SK-N-SH treated with all-trans-retinoic acid at 6 μM for 48 hours (cell line): ENCODE results near the gene DYNLRB1.

ENCODE experiments used
- ATAC-seq: fragments of 200-7000 bp; cut with Tn5 transposase; 3 replicates; pipeline ENCODE4 v1.9.1; 2020; ENCODE audit warnings: mild to moderate bottlenecking, moderate library complexity
- ARNTL ChIP-seq: fragments of 450-650 bp; formaldehyde crosslinking; IDR thresholded peaks from 2 replicates; pipeline ENCODE4 v1.5.0; 2020; ENCODE audit warnings: low read depth, mild to moderate bottlenecking, moderate library complexity, borderline replicate concordance
- BACH2 ChIP-seq: fragments of 250-450 bp; sonication (Bioruptor Pico); IDR thresholded peaks from 2 replicates; pipeline ENCODE4 v1.9.0; 2021; ENCODE audit warnings: mild to moderate bottlenecking, borderline replicate concordance
- CREB5 ChIP-seq: fragments of 250-450 bp; sonication (Bioruptor Pico); IDR thresholded peaks from 2 replicates; pipeline ENCODE4 v1.5.1; 2020; ENCODE audit warnings: low read depth, mild to moderate bottlenecking, moderate library complexity
- CSDC2 ChIP-seq: fragments of 250-450 bp; sonication (Bioruptor Pico); IDR thresholded peaks from 2 replicates; pipeline ENCODE4 v1.5.0; 2020; ENCODE audit warnings: mild to moderate bottlenecking, moderate library complexity
- CSRNP3 ChIP-seq: fragments of 250-450 bp; sonication (Bioruptor Pico); IDR thresholded peaks from 2 replicates; pipeline ENCODE4 v1.5.1; 2021; ENCODE audit warnings: mild to moderate bottlenecking, moderate library complexity
- ESRRG ChIP-seq: fragments of 250-450 bp; sonication (Bioruptor Pico); IDR thresholded peaks from 2 replicates; pipeline ENCODE4 v1.6.1; 2021; ENCODE audit warnings: mild to moderate bottlenecking
- GLIS3 ChIP-seq: fragments of 250-450 bp; sonication (Bioruptor Pico); IDR thresholded peaks from 2 replicates; pipeline ENCODE4 v1.5.0; 2020; ENCODE audit warnings: mild to moderate bottlenecking, moderate library complexity
- ISL1 ChIP-seq: fragments of 250-450 bp; sonication (Bioruptor Pico); IDR thresholded peaks from 2 replicates; pipeline ENCODE4 v2.1.2; 2022; ENCODE audit warnings: mild to moderate bottlenecking, moderate library complexity
- OSR1 ChIP-seq: fragments of 250-450 bp; sonication (Bioruptor Pico); IDR thresholded peaks from 2 replicates; pipeline ENCODE4 v1.8.0; 2022; ENCODE audit warnings: moderate library complexity, mild to moderate bottlenecking, inconsistent platforms
- PATZ1 ChIP-seq: fragments of 250-450 bp; sonication (Bioruptor Pico); IDR thresholded peaks from 2 replicates; pipeline ENCODE4 v1.8.0; 2020; ENCODE audit warnings: mild to moderate bottlenecking, moderate library complexity, borderline replicate concordance
- POU6F1 ChIP-seq: fragments of 250-450 bp; sonication (Bioruptor Pico); IDR thresholded peaks from 2 replicates; pipeline ENCODE4 v1.8.0; 2021; ENCODE audit warnings: low read depth, mild to moderate bottlenecking, moderate library complexity, borderline replicate concordance
- RARB ChIP-seq: fragments of 250-450 bp; sonication (Bioruptor Pico); IDR thresholded peaks from 2 replicates; pipeline ENCODE4 v1.8.0; 2021; ENCODE audit warnings: mild to moderate bottlenecking, moderate library complexity
- SNAI2 ChIP-seq: fragments of 250-450 bp; sonication (Bioruptor Pico); IDR thresholded peaks from 2 replicates; pipeline ENCODE4 v1.5.0; 2020; ENCODE audit warnings: mild to moderate bottlenecking, moderate library complexity
- TCF4 ChIP-seq: fragments of 250-450 bp; sonication (Bioruptor Pico); IDR thresholded peaks from 2 replicates; pipeline ENCODE4 v1.8.0; 2021; ENCODE audit warnings: mild to moderate bottlenecking, moderate library complexity, borderline replicate concordance
- TOX ChIP-seq: fragments of 250-450 bp; sonication (Bioruptor Pico); IDR thresholded peaks from 2 replicates; pipeline ENCODE4 v1.8.0; 2021; ENCODE audit warnings: mild to moderate bottlenecking, moderate library complexity, borderline replicate concordance
- TSHZ2 ChIP-seq: fragments of 250-450 bp; sonication (Bioruptor Pico); IDR thresholded peaks from 2 replicates; pipeline ENCODE4 v1.5.0; 2020; ENCODE audit warnings: mild to moderate bottlenecking, moderate library complexity
- ZC3H10 ChIP-seq: fragments of 250-450 bp; sonication (Bioruptor Pico); IDR thresholded peaks from 2 replicates; pipeline ENCODE4 v1.5.1; 2021; ENCODE audit warnings: mild to moderate bottlenecking, moderate library complexity
- ZFP3 ChIP-seq: fragments of 250-450 bp; sonication (Bioruptor Pico); IDR thresholded peaks from 2 replicates; pipeline ENCODE4 v1.5.0; 2020; ENCODE audit warnings: mild to moderate bottlenecking, moderate library complexity
- ZFP30 ChIP-seq: fragments of 450-650 bp; formaldehyde crosslinking; IDR thresholded peaks from 2 replicates; pipeline ENCODE4 v1.5.0; 2022; ENCODE audit warnings: mild to moderate bottlenecking, moderate library complexity
- ZNF565 ChIP-seq: fragments of 450-650 bp; formaldehyde crosslinking; conservative IDR thresholded peaks from 2 replicates; pipeline ENCODE4 v1.5.0; 2020; ENCODE audit warnings: low read depth, mild to moderate bottlenecking, moderate library complexity
- ZNF70 ChIP-seq: fragments of 450-650 bp; formaldehyde crosslinking; IDR thresholded peaks from 2 replicates; pipeline ENCODE4 v1.5.0; 2020; ENCODE audit warnings: mild to moderate bottlenecking, moderate library complexity
- ZNF8 ChIP-seq: fragments of 450-650 bp; formaldehyde crosslinking; IDR thresholded peaks from 2 replicates; pipeline ENCODE4 v1.5.0; 2020; ENCODE audit warnings: mild to moderate bottlenecking, moderate library complexity

The DYNLRB1 gene

GRCh38 chr20:34500823-34501222 is 15.4 kb upstream of the DYNLRB1 start:
- no peak for ATAC-seq
- no peak for TF ChIP-seq ZNF8 (CRISPR knock-in tag)
- TF ChIP-seq TOX, result no peak
- TF ChIP-seq ARNTL, result no peak
- TF ChIP-seq ZFP30, result no peak
- no peak for TF ChIP-seq POU6F1 (CRISPR knock-in tag)
- TF ChIP-seq TSHZ2 (CRISPR knock-in tag), result no peak
- TF ChIP-seq ZC3H10, result no peak
- TF ChIP-seq TCF4 (CRISPR knock-in tag), result no peak
- TF ChIP-seq ZNF70 (CRISPR knock-in tag), result no peak
- no peak for TF ChIP-seq PATZ1 (CRISPR knock-in tag)
- no peak for TF ChIP-seq SNAI2 (CRISPR knock-in tag)
- TF ChIP-seq ESRRG (CRISPR knock-in tag), result no peak
- no peak for TF ChIP-seq OSR1 (CRISPR knock-in tag)
- no peak for TF ChIP-seq CSDC2 (CRISPR knock-in tag)
- TF ChIP-seq GLIS3 (CRISPR knock-in tag), result no peak

- no peak for ATAC-seq
- TF ChIP-seq GLIS3 (CRISPR knock-in tag), result no peak
- TF ChIP-seq CSDC2 (CRISPR knock-in tag), result no peak
- TF ChIP-seq ARNTL, result no peak
- no peak for TF ChIP-seq ZNF8 (CRISPR knock-in tag)
- TF ChIP-seq ZNF70 (CRISPR knock-in tag), result no peak
- TF ChIP-seq CREB5 (CRISPR knock-in tag), result no peak
- no peak for TF ChIP-seq TSHZ2 (CRISPR knock-in tag)
- no peak for TF ChIP-seq RARB (CRISPR knock-in tag)
Observed at GRCh38 chr20:34506480-34506879, 9.7 kb upstream of the DYNLRB1 start.

- ATAC-seq, result no peak
- TF ChIP-seq ZNF8 (CRISPR knock-in tag), result no peak
- no peak for TF ChIP-seq TCF4 (CRISPR knock-in tag)
- no peak for TF ChIP-seq ARNTL
- no peak for TF ChIP-seq BACH2 (CRISPR knock-in tag)
- TF ChIP-seq ZNF565 (CRISPR knock-in tag), result no peak
- TF ChIP-seq CSDC2 (CRISPR knock-in tag), result no peak
- no peak for TF ChIP-seq ZNF70 (CRISPR knock-in tag)
- no peak for TF ChIP-seq TSHZ2 (CRISPR knock-in tag)
- TF ChIP-seq CSRNP3, result no peak
- no peak for TF ChIP-seq ZC3H10
- no peak for TF ChIP-seq ZFP30
- no peak for TF ChIP-seq ESRRG (CRISPR knock-in tag)
- no peak for TF ChIP-seq ZFP3 (CRISPR knock-in tag)
- TF ChIP-seq TOX, result no peak
- TF ChIP-seq ISL1, result no peak
Observed at GRCh38 chr20:34507702-34508413, 8.4 kb upstream of the DYNLRB1 start.
